HS-5 (cell line): Measurements from ENCODE around the gene ABCA2.

Experiments
- DNase-seq: peaks from one replicate; pipeline ENCODE4 v3.0.0-alpha.2; 2012; ENCODE audit warnings: low read depth

ABCA2 gene

GRCh38 chr9:136995772-136996311 lies 32.2 kb downstream of the ABCA2 start:
- no peak for DNase-seq

GRCh38 chr9:136995362-136995761 lies 32.7 kb downstream of the ABCA2 start:
- no peak for DNase-seq

GRCh38 chr9:136994888-136995230 lies 33.2 kb downstream of the ABCA2 start:
- DNase-seq, result no peak

- no peak for DNase-seq
Observed at GRCh38 chr9:136994180-136994887, 33.7 kb downstream of the ABCA2 start.

GRCh38 chr9:136992819-136993369 lies 35.1 kb downstream of the ABCA2 start:
- DNase-seq, result no peak

GRCh38 chr9:136991993-136992818 lies 35.8 kb downstream of the ABCA2 start, which contains the start of gene PAXX:
Gene PAXX (plus strand): TSS chr9:136992422. CDS start chr9:136992444, 22 bp downstream.
- peak; percentile 35 for DNase-seq

GRCh38 chr9:136990242-136990911 lies 37.7 kb downstream of the ABCA2 start:
- DNase-seq, result no peak

- no peak for DNase-seq
Observed at GRCh38 chr9:136988872-136989271, 39.2 kb downstream of the ABCA2 start.

GRCh38 chr9:136985853-136986252 lies 42.2 kb downstream of the ABCA2 start:
- no peak for DNase-seq

GRCh38 chr9:136985027-136985602 lies 42.9 kb downstream of the ABCA2 start:
- DNase-seq, result no peak

GRCh38 chr9:136984464-136985026 lies 43.5 kb downstream of the ABCA2 start:
- DNase-seq, result no peak

- DNase-seq, result no peak
Observed at GRCh38 chr9:136983656-136984314, 44.3 kb downstream of the ABCA2 start.

- no peak for DNase-seq
Observed at GRCh38 chr9:136983167-136983566, 44.9 kb downstream of the ABCA2 start.

GRCh38 chr9:136982232-136983051 lies 45.6 kb downstream of the ABCA2 start, which contains the start of gene LCNL1:
Gene LCNL1 (plus strand): TSS chr9:136982993. CDS start chr9:136983587, 594 bp downstream.
- no peak for DNase-seq

GRCh38 chr9:136981588-136982231 lies 46.3 kb downstream of the ABCA2 start:
- no peak for DNase-seq

- DNase-seq, result no peak
Observed at GRCh38 chr9:136980669-136981478, 47.2 kb downstream of the ABCA2 start.

GRCh38 chr9:136979769-136980587 lies 48.1 kb downstream of the ABCA2 start:
- DNase-seq, result no peak
